Measurements from ENCODE around the gene ARHGAP33.

Gene ARHGAP33

GRCh38 chr19:35775298-35776101 lies at the start of gene ARHGAP33:
Gene ARHGAP33 (plus strand): TSS chr19:35775564. CDS start chr19:35775659, 95 bp downstream.
- in situ Hi-C loops (cut with MboI; ENCODE audit: low pct_unique_long_range_greater_than_20kb, low sequenced_read_pairs) = no loop called here
- DNase-seq = peak; percentile 96

- no peak for DNase-seq
- in situ Hi-C loops (cut with MboI; ENCODE audit: low pct_unique_long_range_greater_than_20kb, low sequenced_read_pairs) = no loop called here
Measured at GRCh38 chr19:35727053-35727955, 48.1 kb upstream of the ARHGAP33 start.

- in situ Hi-C loops (cut with MboI; ENCODE audit: low pct_unique_long_range_greater_than_20kb, low sequenced_read_pairs) = no loop called here
Measured at GRCh38 chr19:35727956-35728706, 47.2 kb upstream of the ARHGAP33 start.

GRCh38 chr19:35729021-35729420 lies 46.3 kb upstream of the ARHGAP33 start:
- in situ Hi-C loops (cut with MboI; ENCODE audit: low pct_unique_long_range_greater_than_20kb, low sequenced_read_pairs) = no loop called here
- no peak for DNase-seq

More at GRCh38 chr19:35727956-35728706, 47.2 kb upstream of the ARHGAP33 start:
- DNase-seq = no peak

- in situ Hi-C loops (cut with MboI; ENCODE audit: low pct_unique_long_range_greater_than_20kb, low sequenced_read_pairs) = no loop called here
- no peak for DNase-seq
Measured at GRCh38 chr19:35729763-35730162, 45.6 kb upstream of the ARHGAP33 start.

GRCh38 chr19:35730326-35730725 lies 45.0 kb upstream of the ARHGAP33 start:
- DNase-seq = no peak
- in situ Hi-C loops (cut with MboI; ENCODE audit: low pct_unique_long_range_greater_than_20kb, low sequenced_read_pairs) = no loop called here

GRCh38 chr19:35731353-35731752 lies 44.0 kb upstream of the ARHGAP33 start:
- DNase-seq = no peak
- in situ Hi-C loops (cut with MboI; ENCODE audit: low pct_unique_long_range_greater_than_20kb, low sequenced_read_pairs) = no loop called here

- no peak for DNase-seq
- in situ Hi-C loops (cut with MboI; ENCODE audit: low pct_unique_long_range_greater_than_20kb, low sequenced_read_pairs) = no loop called here
Measured at GRCh38 chr19:35731779-35732405, 43.5 kb upstream of the ARHGAP33 start.

GRCh38 chr19:35732540-35733179 lies 42.7 kb upstream of the ARHGAP33 start:
- DNase-seq = no peak
- in situ Hi-C loops (cut with MboI; ENCODE audit: low pct_unique_long_range_greater_than_20kb, low sequenced_read_pairs) = no loop called here

- DNase-seq = no peak
- in situ Hi-C loops (cut with MboI; ENCODE audit: low pct_unique_long_range_greater_than_20kb, low sequenced_read_pairs) = no loop called here
Measured at GRCh38 chr19:35733180-35734125, 41.9 kb upstream of the ARHGAP33 start.

GRCh38 chr19:35734273-35734672 lies 41.1 kb upstream of the ARHGAP33 start:
- in situ Hi-C loops (cut with MboI; ENCODE audit: low pct_unique_long_range_greater_than_20kb, low sequenced_read_pairs) = no loop called here
- no peak for DNase-seq

GRCh38 chr19:35734889-35735288 lies 40.5 kb upstream of the ARHGAP33 start:
- in situ Hi-C loops (cut with MboI; ENCODE audit: low pct_unique_long_range_greater_than_20kb, low sequenced_read_pairs) = no loop called here
- DNase-seq = no peak

GRCh38 chr19:35736913-35737886 lies 38.2 kb upstream of the ARHGAP33 start:
- no peak for DNase-seq
- in situ Hi-C loops (cut with MboI; ENCODE audit: low pct_unique_long_range_greater_than_20kb, low sequenced_read_pairs) = no loop called here

GRCh38 chr19:35738021-35738886 lies 37.1 kb upstream of the ARHGAP33 start:
- in situ Hi-C loops (cut with MboI; ENCODE audit: low pct_unique_long_range_greater_than_20kb, low sequenced_read_pairs) = no loop called here
- no peak for DNase-seq

GRCh38 chr19:35738887-35739229 lies 36.5 kb upstream of the ARHGAP33 start:
- no peak for DNase-seq
- in situ Hi-C loops (cut with MboI; ENCODE audit: low pct_unique_long_range_greater_than_20kb, low sequenced_read_pairs) = no loop called here
